Adrenal gland (tissue), 5 donors: ENCODE results near the gene CTPS1.

Experiments used
- POLR2A ChIP-seq, 2 donors: fragments of 450-650 bp; IDR thresholded peaks; one replicate each; pipeline ENCODE4 v1.6.1; 2017; ENCODE audit warnings: antibody characterized with exemption in 2 of 2, mild to moderate bottlenecking in 2 of 2, moderate library complexity in 1 of 2
- TF ChIP-seq, protein P1 (sequence below), 6 experiments: fragments of 450-650 bp in 4 of 6; fragments of 200-600 bp in 2 of 6; sonication (generic) in 1 of 6; IDR thresholded peaks; 1 replicate in 5 of 6; 2 replicates in 1 of 6; pipeline versions ENCODE4 v1.5.1 to v1.8.0; 2016 to 2021; ENCODE audit warnings: antibody characterized with exemption in 6 of 6, mild to moderate bottlenecking in 2 of 6, moderate library complexity in 1 of 6
- donor health status: DM: no; HTN: no; CAD: no.

DNA sequence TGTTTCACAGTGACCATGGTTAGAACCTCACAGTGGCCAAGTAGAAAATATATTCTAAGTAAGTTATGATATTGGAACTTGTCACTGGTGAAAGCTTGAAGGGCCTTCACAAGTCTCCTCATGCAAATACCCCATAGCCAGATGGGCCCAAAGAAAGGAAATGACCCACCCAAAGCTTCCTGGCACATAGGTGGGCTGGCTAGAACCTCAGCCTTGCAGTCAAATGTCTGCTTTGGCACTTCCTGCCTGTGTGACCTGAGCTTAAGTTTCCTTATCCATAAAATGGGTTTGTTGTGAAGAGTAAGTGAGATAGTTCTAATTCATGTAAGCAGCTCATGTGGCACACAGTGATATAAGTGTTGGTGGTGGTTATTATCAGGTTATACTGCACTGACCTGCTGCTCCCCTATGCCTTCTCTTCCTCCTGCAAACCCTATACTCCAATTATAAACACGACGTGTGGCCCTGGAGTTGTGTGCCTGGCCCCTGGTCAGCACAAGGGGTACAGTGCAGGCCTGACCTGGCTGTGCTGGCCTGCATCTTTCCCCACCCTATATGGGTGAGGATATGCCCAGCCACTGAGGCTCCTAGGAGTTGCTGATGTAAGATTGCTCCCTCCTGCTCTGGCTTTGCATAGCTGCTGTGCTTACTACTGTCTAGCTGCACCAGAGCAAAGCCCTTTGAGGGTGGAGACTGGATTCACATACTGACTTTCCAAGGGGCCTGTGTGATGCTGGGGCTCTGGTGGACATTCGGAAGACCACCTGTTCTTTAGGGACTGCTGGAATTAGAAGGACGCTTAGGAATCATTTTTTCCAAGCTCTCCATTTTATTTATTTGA is 46.7 kb downstream of the CTPS1 start:
- TF ChIP-seq, protein P1, sequence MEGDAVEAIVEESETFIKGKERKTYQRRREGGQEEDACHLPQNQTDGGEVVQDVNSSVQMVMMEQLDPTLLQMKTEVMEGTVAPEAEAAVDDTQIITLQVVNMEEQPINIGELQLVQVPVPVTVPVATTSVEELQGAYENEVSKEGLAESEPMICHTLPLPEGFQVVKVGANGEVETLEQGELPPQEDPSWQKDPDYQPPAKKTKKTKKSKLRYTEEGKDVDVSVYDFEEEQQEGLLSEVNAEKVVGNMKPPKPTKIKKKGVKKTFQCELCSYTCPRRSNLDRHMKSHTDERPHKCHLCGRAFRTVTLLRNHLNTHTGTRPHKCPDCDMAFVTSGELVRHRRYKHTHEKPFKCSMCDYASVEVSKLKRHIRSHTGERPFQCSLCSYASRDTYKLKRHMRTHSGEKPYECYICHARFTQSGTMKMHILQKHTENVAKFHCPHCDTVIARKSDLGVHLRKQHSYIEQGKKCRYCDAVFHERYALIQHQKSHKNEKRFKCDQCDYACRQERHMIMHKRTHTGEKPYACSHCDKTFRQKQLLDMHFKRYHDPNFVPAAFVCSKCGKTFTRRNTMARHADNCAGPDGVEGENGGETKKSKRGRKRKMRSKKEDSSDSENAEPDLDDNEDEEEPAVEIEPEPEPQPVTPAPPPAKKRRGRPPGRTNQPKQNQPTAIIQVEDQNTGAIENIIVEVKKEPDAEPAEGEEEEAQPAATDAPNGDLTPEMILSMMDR (IDR thresholded peaks at IDR 0.05) = no peak
- no peak for TF ChIP-seq POLR2A (IDR thresholded peaks at IDR 0.05)
